ENCODE data around the gene PRKAG3. TPM values are rescaled to one million over a fixed set of nuclear protein-coding genes. Genes with fewer than 3 reads are reported as not detected.

The PRKAG3 gene
- total and polyA plus RNA-seq, 4 donors = 0.08 TPM; not detected in 3

GRCh38 chr2:218878486-218878885, 46.9 kb upstream of the PRKAG3 start:
- Histone ChIP-seq H3K27me3 (ENCODE audit: control insufficient read depth in 4 of 4, insufficient read depth in 4 of 4, low read length in 3 of 4) (peaks cover 8 to 41% (median 15%) of the 10 kb centered on the region in 4 donors), H3K4me1 (ENCODE audit: control insufficient read depth in 4 of 4, insufficient read depth in 4 of 4, low read length in 3 of 4) (peaks cover 0 to 11% (median 7%) of the 10 kb centered on the region in 4 donors), H3K27ac (ENCODE audit: low read depth in 1 of 2, low read length in 2 of 2) (no peak overlapping the region), H3K9ac (ENCODE audit: low read depth in 1 of 2, low read length in 2 of 2) (no peak overlapping the region), H3K9me3 (ENCODE audit: control insufficient read depth in 4 of 4, low read length in 3 of 4) (no peaks in the 10 kb centered on the region), H3K4me3 (ENCODE audit: low read depth in 1 of 3, low read length in 3 of 3) (no peak overlapping the region), H3K36me3 (ENCODE audit: control insufficient read depth in 4 of 4, insufficient read depth in 3 of 4, low read depth in 1 of 4, low read length in 3 of 4) (no peaks in the 10 kb centered on the region)
- TF ChIP-seq REST (IDR thresholded peaks at IDR 0.05) = no peak
- no peak for TF ChIP-seq MAX (IDR thresholded peaks at IDR 0.05)
- TF ChIP-seq FOXA1 (IDR thresholded peaks at IDR 0.05) = no peak
- no peak for TF ChIP-seq YY1 (IDR thresholded peaks at IDR 0.05)
- no peak for TF ChIP-seq RAD21 (IDR thresholded peaks at IDR 0.05)
- TF ChIP-seq FOXA2 (IDR thresholded peaks at IDR 0.05) = no peak
- TF ChIP-seq EGR1 (IDR thresholded peaks at IDR 0.05; ENCODE audit: low read depth in 2 of 2) = no peak
- DNase-seq (ENCODE audit: low spot score) = no peak
- WGBS = 40% methylated on average over 6 of the region's 6 CpGs

- H3K4me3 ChIP-seq (ENCODE audit: low read depth in 1 of 3, low read length in 3 of 3) = no peak overlapping the region
- no peak for TF ChIP-seq HNF4G (IDR thresholded peaks at IDR 0.05)
- no peak for TF ChIP-seq CTCF (IDR thresholded peaks at IDR 0.05; ENCODE audit: low read depth, low read length, missing input control)
- TF ChIP-seq GABPA (IDR thresholded peaks at IDR 0.05 in 1 of 2, conservative IDR thresholded peaks at IDR 0.05 in 1 of 2) = no peak
- no peak for TF ChIP-seq REST (IDR thresholded peaks at IDR 0.05)
- no peak for TF ChIP-seq JUND (IDR thresholded peaks at IDR 0.05)
- TF ChIP-seq YY1 (IDR thresholded peaks at IDR 0.05) = no peak
- TF ChIP-seq HNF4A (conservative IDR thresholded peaks at IDR 0.05) = no peak
- TF ChIP-seq TAF1 (conservative IDR thresholded peaks at IDR 0.05) = no peak
- no peak for TF ChIP-seq SP1 (IDR thresholded peaks at IDR 0.05)
- TF ChIP-seq, protein P1, sequence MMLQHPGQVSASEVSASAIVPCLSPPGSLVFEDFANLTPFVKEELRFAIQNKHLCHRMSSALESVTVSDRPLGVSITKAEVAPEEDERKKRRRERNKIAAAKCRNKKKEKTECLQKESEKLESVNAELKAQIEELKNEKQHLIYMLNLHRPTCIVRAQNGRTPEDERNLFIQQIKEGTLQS (IDR thresholded peaks at IDR 0.05) = no peak
- peaks cover 12 to 39% (median 16%) of the 10 kb centered on the region in 4 donors for H3K27me3 ChIP-seq (ENCODE audit: control insufficient read depth in 4 of 4, insufficient read depth in 4 of 4, low read length in 3 of 4)
- H3K9me3 ChIP-seq (ENCODE audit: control insufficient read depth in 4 of 4, low read length in 3 of 4) = no peaks in the 10 kb centered on the region
- H3K36me3 ChIP-seq (ENCODE audit: control insufficient read depth in 4 of 4, insufficient read depth in 3 of 4, low read depth in 1 of 4, low read length in 3 of 4) = no peaks in the 10 kb centered on the region
- no peak overlapping the region for H3K9ac ChIP-seq (ENCODE audit: low read depth in 1 of 2, low read length in 2 of 2)
- H3K4me1 ChIP-seq (ENCODE audit: control insufficient read depth in 4 of 4, insufficient read depth in 4 of 4, low read length in 3 of 4) = peaks cover 4 to 17% (median 8%) of the 10 kb centered on the region in 4 donors
- no peak overlapping the region for H3K27ac ChIP-seq (ENCODE audit: low read depth in 1 of 2, low read length in 2 of 2)
- 45% methylated on average over 5 of the region's 5 CpGs for WGBS
- no peak for DNase-seq (ENCODE audit: low spot score)
These were observed 46.3 kb upstream of the PRKAG3 start for GRCh38 chr2:218877891-218878290.
